HepG2 (cell line): Measurements from ENCODE around the gene NEDD4L. TPM values are rescaled to one million over a fixed set of nuclear protein-coding genes. Genes with fewer than 3 reads are reported as not detected.

Experiments used
- ATAC-seq: fragments of 200-7000 bp; cut with Tn5 transposase; 3 replicates; pipeline ENCODE4 v1.9.1; 2020; ENCODE audit warnings: mild to moderate bottlenecking, moderate library complexity
- BruUV-seq: library from RNA; stranded (reverse); fragments of 400-500 nt; replicated peaks from 2 replicates; lab custom pipeline; 2021; lab: Mats Ljungman, UMichigan
- CTCF ChIA-PET: fragments of 300-600 bp; formaldehyde crosslinking; extraction: SDS; loops from one replicate; lab custom pipeline; 2021; ENCODE audit warnings: low total read pairs, inconsistent platforms, low intra/inter-chr PET ratio; lab: Yijun Ruan, JAX
- POLR2A ChIA-PET: fragments of 350-600 bp; sonication (Branson Sonifier 250); formaldehyde crosslinking; loops from one replicate; lab custom pipeline; 2020; ENCODE audit warnings: antibody characterized with exemption, inconsistent platforms; lab: Yijun Ruan, JAX
- DNase-seq: peaks from one replicate; pipeline ENCODE4 v3.0.0-alpha.2; 2015; ENCODE audit warnings: low spot score
- FAIRE-seq: peaks from 3 replicates; lab custom pipeline; 2011; peaks lifted over from hg19 to GRCh38; lab: Jason Lieb, UNC
- H2AFZ ChIP-seq: one replicate; pipeline ENCODE4 v1.6.1; 2011; ENCODE audit warnings: low read length, inconsistent platforms
- H3K27ac ChIP-seq: fragments of 300-600 bp; 3 replicates; pipeline ENCODE4 v1.8.0; 2011; ENCODE audit warnings: mixed run types, mild to moderate bottlenecking, mixed read lengths, low read length, inconsistent platforms; ENCODE audit not compliant: insufficient read depth; ENCODE audit errors: extremely low read length
- H3K27me3 ChIP-seq, 2 experiments: fragments of 200-600 bp in 1 of 2; 2 replicates in 1 of 2; 3 replicates in 1 of 2; pipeline versions ENCODE4 v1.6.0 to v1.8.0; 2011; ENCODE audit warnings: low read length in 2 of 2, mild to moderate bottlenecking in 2 of 2, moderate library complexity in 2 of 2, inconsistent platforms in 1 of 2; ENCODE audit not compliant: insufficient read depth in 2 of 2, control insufficient read depth in 1 of 2
- H3K36me3 ChIP-seq, 2 experiments: fragments of 200-600 bp in 1 of 2; replicated peaks in 1 of 2; 2 replicates in 1 of 2; 3 replicates in 1 of 2; pipeline versions ENCODE4 v1.5.1 to v1.8.0; 2011; ENCODE audit warnings: low read length in 2 of 2, inconsistent platforms in 1 of 2; ENCODE audit not compliant: insufficient read depth in 2 of 2, control insufficient read depth in 1 of 2
- H3K4me1 ChIP-seq: 2 replicates; pipeline ENCODE4 v1.5.1; 2012; ENCODE audit warnings: low read length, inconsistent platforms; ENCODE audit not compliant: insufficient read depth
- H3K4me2 ChIP-seq: 2 replicates; pipeline ENCODE4 v1.6.0; 2011; ENCODE audit warnings: low read depth, low read length, inconsistent platforms
- H3K4me3 ChIP-seq, 3 experiments: fragments of 200-600 bp in 1 of 3; sonication (generic), shearing (Covaris generic) in 1 of 3; replicated peaks in 1 of 3; 2 replicates each; pipeline ENCODE4 v1.5.1; 2011 to 2016; ENCODE audit warnings: low read length in 3 of 3, inconsistent platforms in 2 of 3, low read depth in 2 of 3, mild to moderate bottlenecking in 2 of 3, control low read depth in 1 of 3, mixed read lengths in 1 of 3; ENCODE audit not compliant: insufficient read depth in 1 of 3
- H3K79me2 ChIP-seq: one replicate; pipeline ENCODE4 v1.6.1; 2011; ENCODE audit warnings: low read length, inconsistent platforms; ENCODE audit not compliant: insufficient read depth
- H3K9ac ChIP-seq: 2 replicates; pipeline ENCODE4 v1.6.0; 2011; ENCODE audit warnings: mild to moderate bottlenecking, low read depth, low read length, inconsistent platforms; ENCODE audit not compliant: insufficient read depth
- H3K9me3 ChIP-seq: 2 replicates; pipeline ENCODE4 v1.5.1; 2012; ENCODE audit warnings: mild to moderate bottlenecking, low read length
- H4K20me1 ChIP-seq: 2 replicates; pipeline ENCODE4 v1.6.0; 2011; ENCODE audit warnings: inconsistent platforms, mild to moderate bottlenecking, low read length, moderate library complexity; ENCODE audit not compliant: insufficient read depth
- ELF3 ChIP-seq: IDR thresholded peaks from 2 replicates; pipeline ENCODE4 v1.6.1; 2016; ENCODE audit warnings: missing genetic modification reagents, missing compliant biosample characterization
- EP300 ChIP-seq, 3 experiments: sonication (generic) in 1 of 3; formaldehyde crosslinking in 1 of 3; IDR thresholded peaks; 2 replicates each; pipeline versions ENCODE4 v1.5.1 to v1.6.1; 2011 to 2020; ENCODE audit warnings: low read depth in 2 of 3, low read length in 2 of 3, borderline replicate concordance in 1 of 3, improper control_type of control experiment in 1 of 3, mild to moderate bottlenecking in 1 of 3, missing genetic modification reagents in 1 of 3, moderate library complexity in 1 of 3
- GATAD1 ChIP-seq: IDR thresholded peaks from 2 replicates; pipeline ENCODE4 v1.6.1; 2016; ENCODE audit warnings: missing genetic modification reagents, missing compliant biosample characterization
- NCOA2 ChIP-seq: sonication (generic); formaldehyde crosslinking; IDR thresholded peaks from 2 replicates; pipeline ENCODE4 v1.8.0; 2022; ENCODE audit warnings: inconsistent platforms
- RCOR2 ChIP-seq: IDR thresholded peaks from 2 replicates; pipeline ENCODE4 v1.6.1; 2016; ENCODE audit warnings: missing biosample characterization, missing genetic modification reagents
- ZBTB20 ChIP-seq: sonication (generic); formaldehyde crosslinking; IDR thresholded peaks from 2 replicates; pipeline ENCODE4 v1.8.1; 2023; ENCODE audit warnings: missing genetic modification reagents, low read depth, mild to moderate bottlenecking, borderline replicate concordance
- ZFP90 ChIP-seq: sonication (generic); formaldehyde crosslinking; IDR thresholded peaks from 2 replicates; pipeline ENCODE4 v1.8.0; 2022; ENCODE audit warnings: missing genetic modification reagents, mild to moderate bottlenecking, inconsistent platforms, borderline replicate concordance
- ZNF235 ChIP-seq: sonication (generic); formaldehyde crosslinking; IDR thresholded peaks from 2 replicates; pipeline ENCODE4 v1.8.1; 2023; ENCODE audit warnings: mild to moderate bottlenecking, missing genetic modification reagents, borderline replicate concordance
- ZNF263 ChIP-seq: sonication (generic); formaldehyde crosslinking; IDR thresholded peaks from 2 replicates; pipeline ENCODE4 v1.4.0; 2020; ENCODE audit warnings: missing genetic modification reagents
- ZNF430 ChIP-seq: sonication (generic); formaldehyde crosslinking; IDR thresholded peaks from 2 replicates; pipeline ENCODE4 v1.9.0; 2021; ENCODE audit warnings: mild to moderate bottlenecking, missing genetic modification reagents
- WGBS: methylation state at CpG from one replicate; pipeline ENCODE4 v1.1.6; 2017; ENCODE audit warnings: low lambda C conversion rate; 5-methylcytosine and 5-hydroxymethylcytosine counted together
- in situ Hi-C: cut with HindIII; loops from 2 replicates; pipeline ENCODE4 v1.10.0; 2017; ENCODE audit warnings: low pct_unique_long_range_greater_than_20kb; ENCODE audit not compliant: extremely low pct_ligation_motif_present
- intact Hi-C: fragments of 100-400 bp; cut with micrococcal nuclease; formaldehyde crosslinking; loops from one replicate; pipeline ENCODE4 v1.10.0; 2022; ENCODE audit not compliant: unreplicated experiment
- polyA plus RNA-seq, 8 experiments: library from polyadenylated mRNA; depleted of rRNA in 3 of 8; stranded (reverse) in 7 of 8; unstranded in 1 of 8; fragments of >200 nt; fragmentation: Illumina TruSeq in 4 of 8; extraction: Trizol in 4 of 8; gene quantifications; 2 replicates each; pipeline versions ENCODE4 v1.2.1 to v1.2.3, GENCODE V29; 2011 to 2016; ENCODE audit warnings: low read depth in 4 of 8, missing spikeins in 1 of 8, mixed read lengths in 1 of 8; ENCODE audit not compliant: insufficient read depth in 1 of 8
- total RNA-seq, 5 experiments: library from RNA; depleted of rRNA; stranded (reverse); fragments of >200 nt; fragmentation: Illumina TruSeq; extraction: Trizol; gene quantifications; 2 replicates each; pipeline ENCODE4 v1.2.3, GENCODE V29; 2016; ENCODE audit warnings: low read depth in 1 of 5
- TF ChIP-seq, protein P1 (sequence below): IDR thresholded peaks from 2 replicates; pipeline ENCODE4 v1.6.1; 2012; ENCODE audit warnings: low read depth, low read length, improper control_type of control experiment
- TF ChIP-seq, protein P2 (sequence below): sonication (generic); formaldehyde crosslinking; IDR thresholded peaks from 2 replicates; pipeline ENCODE4 v1.4.0; 2020; ENCODE audit warnings: missing genetic modification reagents
- TF ChIP-seq, protein P3 (sequence below): sonication (generic); formaldehyde crosslinking; IDR thresholded peaks from 2 replicates; pipeline ENCODE4 v1.9.0; 2021; ENCODE audit warnings: missing genetic modification reagents, borderline replicate concordance
- TF ChIP-seq, protein P4 (sequence below): sonication (generic); formaldehyde crosslinking; IDR thresholded peaks from 2 replicates; pipeline ENCODE4 v1.5.1; 2020; ENCODE audit warnings: missing genetic modification reagents, mild to moderate bottlenecking, borderline replicate concordance

NEDD4L gene
- total and polyA plus RNA-seq, 2 of the 13 experiments (the other 11 are each of a cell fraction or from before 2014, with no cell fraction given), result 168 to 390 TPM

DNA sequence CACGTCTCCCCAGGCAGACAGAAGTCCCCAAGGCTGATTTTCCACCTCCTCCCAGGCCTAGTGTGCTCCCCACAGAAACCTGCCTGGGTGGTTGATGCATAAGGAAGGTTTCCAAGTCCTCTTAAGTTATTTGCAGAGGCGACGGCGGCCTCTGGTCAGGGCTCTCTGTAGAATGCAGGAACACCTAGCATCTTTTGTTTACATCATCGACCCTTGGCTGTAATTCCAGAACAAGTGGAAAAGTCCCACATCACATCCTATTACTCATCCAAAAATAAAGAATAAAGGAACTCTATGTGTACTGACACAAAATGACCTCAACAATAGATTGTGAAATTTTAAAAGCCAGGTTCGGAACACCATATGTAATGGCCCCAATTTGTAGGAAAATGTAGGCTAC, 373.7 kb downstream of the NEDD4L start (continued):
- TF ChIP-seq EP300 (IDR thresholded peaks at IDR 0.05; ENCODE audit: low read depth in 2 of 2, low read length in 2 of 2), result peak in 1 of 2 experiments; percentile 84; a peak in 1 of 4 replicates
- no peak for TF ChIP-seq EP300 (CRISPR knock-in tag; IDR thresholded peaks at IDR 0.05; ENCODE audit: borderline replicate concordance)
- peak; percentile 73; the same call in 1 of the 2 replicates for TF ChIP-seq ZBTB20
- TF ChIP-seq, protein P1, sequence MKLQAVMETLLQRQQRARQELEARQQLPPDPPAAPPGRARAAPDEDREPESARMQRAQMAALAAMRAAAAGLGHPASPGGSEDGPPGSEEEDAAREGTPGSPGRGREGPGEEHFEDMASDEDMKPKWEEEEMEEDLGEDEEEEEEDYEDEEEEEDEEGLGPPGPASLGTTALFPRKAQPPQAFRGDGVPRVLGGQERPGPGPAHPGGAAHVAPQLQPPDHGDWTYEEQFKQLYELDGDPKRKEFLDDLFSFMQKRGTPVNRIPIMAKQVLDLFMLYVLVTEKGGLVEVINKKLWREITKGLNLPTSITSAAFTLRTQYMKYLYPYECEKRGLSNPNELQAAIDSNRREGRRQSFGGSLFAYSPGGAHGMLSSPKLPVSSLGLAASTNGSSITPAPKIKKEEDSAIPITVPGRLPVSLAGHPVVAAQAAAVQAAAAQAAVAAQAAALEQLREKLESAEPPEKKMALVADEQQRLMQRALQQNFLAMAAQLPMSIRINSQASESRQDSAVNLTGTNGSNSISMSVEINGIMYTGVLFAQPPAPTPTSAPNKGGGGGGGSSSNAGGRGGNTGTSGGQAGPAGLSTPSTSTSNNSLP, result peak; percentile 27; the same call in 1 of the 2 replicates
- TF ChIP-seq ELF3 (CRISPR knock-in tag), result no peak; the same call in 1 of the 2 replicates
- TF ChIP-seq ZNF430 (CRISPR knock-in tag), result 0 out of 2 replicates have a peak, but pooled peaks have one; percentile 14
- 0 out of 2 replicates have a peak, but pooled peaks have one; percentile 43 for TF ChIP-seq RCOR2

DNA sequence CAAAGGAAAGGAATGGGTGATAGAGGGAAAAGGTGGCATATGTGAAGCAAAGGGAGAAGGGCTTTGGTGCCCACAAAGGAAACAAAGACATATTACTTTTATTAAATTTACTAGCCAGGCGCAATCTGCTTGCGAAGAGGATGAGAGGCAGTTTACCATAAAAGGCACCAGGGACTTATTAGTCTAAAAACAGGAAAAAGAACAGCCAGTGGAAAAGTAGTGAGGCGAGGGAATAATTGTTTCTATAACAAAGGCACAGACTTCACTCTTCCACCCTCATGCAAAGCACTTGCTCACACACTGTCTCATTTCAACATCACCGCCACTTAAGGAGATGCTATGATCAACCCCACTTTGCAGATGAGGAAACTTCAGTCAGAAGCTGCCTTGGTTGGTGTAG, 374.3 kb downstream of the NEDD4L start:
- intact Hi-C loops, result loop anchor here (10.0 kb wide), 1 partner anchor 794 kb away; the partner anchor contains the start of gene NARS1
- Histone ChIP-seq H3K9ac (peak overlapping the region; percentile 27; the same call in 1 of the 2 replicates), H3K27ac (peak overlapping the region; percentile 98), H4K20me1 (no peaks in the 10 kb centered on the region), H3K79me2 (peaks cover 8% of the 10 kb centered on the region), H3K4me3 (no peak overlapping the region), H3K36me3 (no peaks in the 10 kb centered on the region), H3K27me3 (no peaks in the 10 kb centered on the region), H3K4me1 (peaks cover 55% of the 10 kb centered on the region), H3K9me3 (no peaks in the 10 kb centered on the region), H2AFZ (no peak overlapping the region), H3K4me2 (no peak overlapping the region)
- no TSS peak for BruUV-seq
- POLR2A ChIA-PET, result interaction anchor here (6.8 kb wide), 1 partner anchor 13 kb away, joined by 181 read pairs; no protein-coding TSS in a partner anchor
- no peak for DNase-seq
- 98% methylated on average over 4 of the region's 4 CpGs for WGBS
- ATAC-seq, result no peak
- FAIRE-seq, result no peak
- CTCF ChIA-PET, result no interaction called here
- in situ Hi-C loops, result loop anchor here (10.0 kb wide), 1 partner anchor 394 kb away; no protein-coding TSS in a partner anchor
- TF ChIP-seq, protein P2, sequence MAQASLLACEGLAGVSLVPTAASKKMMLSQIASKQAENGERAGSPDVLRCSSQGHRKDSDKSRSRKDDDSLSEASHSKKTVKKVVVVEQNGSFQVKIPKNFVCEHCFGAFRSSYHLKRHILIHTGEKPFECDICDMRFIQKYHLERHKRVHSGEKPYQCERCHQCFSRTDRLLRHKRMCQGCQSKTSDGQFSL (CRISPR knock-in tag), result no peak
- no peak for TF ChIP-seq GATAD1 (CRISPR knock-in tag)
- TF ChIP-seq ZFP90 (CRISPR knock-in tag), result no peak
- no peak for TF ChIP-seq NCOA2
- TF ChIP-seq, protein P3, sequence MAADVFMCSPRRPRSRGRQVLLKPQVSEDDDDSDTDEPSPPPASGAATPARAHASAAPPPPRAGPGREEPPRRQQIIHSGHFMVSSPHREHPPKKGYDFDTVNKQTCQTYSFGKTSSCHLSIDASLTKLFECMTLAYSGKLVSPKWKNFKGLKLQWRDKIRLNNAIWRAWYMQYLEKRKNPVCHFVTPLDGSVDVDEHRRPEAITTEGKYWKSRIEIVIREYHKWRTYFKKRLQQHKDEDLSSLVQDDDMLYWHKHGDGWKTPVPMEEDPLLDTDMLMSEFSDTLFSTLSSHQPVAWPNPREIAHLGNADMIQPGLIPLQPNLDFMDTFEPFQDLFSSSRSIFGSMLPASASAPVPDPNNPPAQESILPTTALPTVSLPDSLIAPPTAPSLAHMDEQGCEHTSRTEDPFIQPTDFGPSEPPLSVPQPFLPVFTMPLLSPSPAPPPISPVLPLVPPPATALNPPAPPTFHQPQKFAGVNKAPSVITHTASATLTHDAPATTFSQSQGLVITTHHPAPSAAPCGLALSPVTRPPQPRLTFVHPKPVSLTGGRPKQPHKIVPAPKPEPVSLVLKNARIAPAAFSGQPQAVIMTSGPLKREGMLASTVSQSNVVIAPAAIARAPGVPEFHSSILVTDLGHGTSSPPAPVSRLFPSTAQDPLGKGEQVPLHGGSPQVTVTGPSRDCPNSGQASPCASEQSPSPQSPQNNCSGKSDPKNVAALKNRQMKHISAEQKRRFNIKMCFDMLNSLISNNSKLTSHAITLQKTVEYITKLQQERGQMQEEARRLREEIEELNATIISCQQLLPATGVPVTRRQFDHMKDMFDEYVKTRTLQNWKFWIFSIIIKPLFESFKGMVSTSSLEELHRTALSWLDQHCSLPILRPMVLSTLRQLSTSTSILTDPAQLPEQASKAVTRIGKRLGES (CRISPR knock-in tag), result no peak
- TF ChIP-seq, protein P4, sequence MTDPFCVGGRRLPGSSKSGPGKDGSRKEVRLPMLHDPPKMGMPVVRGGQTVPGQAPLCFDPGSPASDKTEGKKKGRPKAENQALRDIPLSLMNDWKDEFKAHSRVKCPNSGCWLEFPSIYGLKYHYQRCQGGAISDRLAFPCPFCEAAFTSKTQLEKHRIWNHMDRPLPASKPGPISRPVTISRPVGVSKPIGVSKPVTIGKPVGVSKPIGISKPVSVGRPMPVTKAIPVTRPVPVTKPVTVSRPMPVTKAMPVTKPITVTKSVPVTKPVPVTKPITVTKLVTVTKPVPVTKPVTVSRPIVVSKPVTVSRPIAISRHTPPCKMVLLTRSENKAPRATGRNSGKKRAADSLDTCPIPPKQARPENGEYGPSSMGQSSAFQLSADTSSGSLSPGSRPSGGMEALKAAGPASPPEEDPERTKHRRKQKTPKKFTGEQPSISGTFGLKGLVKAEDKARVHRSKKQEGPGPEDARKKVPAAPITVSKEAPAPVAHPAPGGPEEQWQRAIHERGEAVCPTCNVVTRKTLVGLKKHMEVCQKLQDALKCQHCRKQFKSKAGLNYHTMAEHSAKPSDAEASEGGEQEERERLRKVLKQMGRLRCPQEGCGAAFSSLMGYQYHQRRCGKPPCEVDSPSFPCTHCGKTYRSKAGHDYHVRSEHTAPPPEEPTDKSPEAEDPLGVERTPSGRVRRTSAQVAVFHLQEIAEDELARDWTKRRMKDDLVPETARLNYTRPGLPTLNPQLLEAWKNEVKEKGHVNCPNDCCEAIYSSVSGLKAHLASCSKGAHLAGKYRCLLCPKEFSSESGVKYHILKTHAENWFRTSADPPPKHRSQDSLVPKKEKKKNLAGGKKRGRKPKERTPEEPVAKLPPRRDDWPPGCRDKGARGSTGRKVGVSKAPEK (CRISPR knock-in tag), result no peak
- no peak for TF ChIP-seq ZNF263
- no peak for TF ChIP-seq ZNF235 (CRISPR knock-in tag)
